ENCODE measurements around the gene GFOD2. TPM values are rescaled to one million over a fixed set of nuclear protein-coding genes. Genes with fewer than 3 reads are reported as not detected.
A peak's percentile ranks its signal among the peaks of the same experiment; 100 is the strongest.

GFOD2 gene
- total RNA-seq, 4 donors from 2014 or later = 8.9 to 15.4 (median 11.6) TPM

GRCh38 chr16:67674851-67675578 is 44.1 kb downstream of the GFOD2 start:
- Histone ChIP-seq H3K27ac (peak overlapping the region; percentile 50 to 80 (median 73)), H3K9me3 (no peaks in the 10 kb centered on the region), H3K27me3 (no peaks in the 10 kb centered on the region), H3K36me3 (no peaks in the 10 kb centered on the region), H3K4me3 (no peak overlapping the region), H3K4me1 (peaks cover 10 to 23% of the 10 kb centered on the region in 2 donors)
- ATAC-seq (no peak), DNase-seq (no peak)
- no peak for TF ChIP-seq CTCF (IDR thresholded peaks at IDR 0.05 in 4 of 5, conservative IDR thresholded peaks at IDR 0.05 in 1 of 5)
- no peak for TF ChIP-seq POLR2A (IDR thresholded peaks at IDR 0.05)
- in situ Hi-C loops (cut with MboI; ENCODE audit: low sequenced_read_pairs in 4 of 4) = loop anchor here in 1 of 4 donors (25.0 kb wide), 1 partner anchor 362 kb away; no protein-coding TSS in a partner anchor
- intact Hi-C loops (cut with DNase I; ENCODE audit: low total_unique reads) = loop anchor here (5.0 to 10.0 kb wide), 2 partner anchors 250 to 367 kb away; no protein-coding TSS in a partner anchor

- no peaks in the 10 kb centered on the region for H3K27me3 ChIP-seq
- no peak overlapping the region for H3K4me3 ChIP-seq
- ATAC-seq = peak; percentile 46 to 47
- no peak for TF ChIP-seq POLR2A (IDR thresholded peaks at IDR 0.05)
- no peak for TF ChIP-seq CTCF (IDR thresholded peaks at IDR 0.05 in 4 of 5, conservative IDR thresholded peaks at IDR 0.05 in 1 of 5)
- no peaks in the 10 kb centered on the region for H3K9me3 ChIP-seq
- H3K36me3 ChIP-seq = no peaks in the 10 kb centered on the region
- peak in 1 of 2 donors; percentile 46 for DNase-seq
- peak overlapping the region; percentile 50 to 80 (median 73) for H3K27ac ChIP-seq
- peaks cover 10 to 23% of the 10 kb centered on the region in 2 donors for H3K4me1 ChIP-seq
- in situ Hi-C loops (cut with MboI; ENCODE audit: low sequenced_read_pairs in 4 of 4) (no loop called here), intact Hi-C loops (cut with DNase I; ENCODE audit: low total_unique reads) (loop anchor here (2.0 to 10.0 kb wide), 3 partner anchors 45 to 368 kb away; partner anchors contain the start of gene GFOD2)
These were observed 45.2 kb downstream of the GFOD2 start for GRCh38 chr16:67673712-67674580.

- peak; percentile 63 to 82 (median 74) for TF ChIP-seq CTCF (IDR thresholded peaks at IDR 0.05 in 4 of 5, conservative IDR thresholded peaks at IDR 0.05 in 1 of 5)
- no peak for TF ChIP-seq POLR2A (IDR thresholded peaks at IDR 0.05)
- no peaks in the 10 kb centered on the region for H3K27me3 ChIP-seq
- peak; percentile 40 to 57 for DNase-seq
- H3K27ac ChIP-seq = peak overlapping the region; percentile 50 to 80 (median 73)
- in situ Hi-C loops (cut with MboI; ENCODE audit: low sequenced_read_pairs in 4 of 4) (no loop called here), intact Hi-C loops (cut with DNase I; ENCODE audit: low total_unique reads) (loop anchor here (1.0 to 10.0 kb wide), 4 partner anchors 46 to 369 kb away; partner anchors contain the start of gene GFOD2)
- H3K4me1 ChIP-seq = peaks cover 13 to 21% of the 10 kb centered on the region in 2 donors
- no peaks in the 10 kb centered on the region for H3K36me3 ChIP-seq
- peak; percentile 38 to 51 for ATAC-seq
- no peak overlapping the region for H3K4me3 ChIP-seq
- H3K9me3 ChIP-seq = no peaks in the 10 kb centered on the region
These were observed 46.1 kb downstream of the GFOD2 start for GRCh38 chr16:67672739-67673662.

GRCh38 chr16:67672306-67672705 is 46.8 kb downstream of the GFOD2 start:
- DNase-seq = no peak
- in situ Hi-C loops (cut with MboI; ENCODE audit: low sequenced_read_pairs in 4 of 4) = no loop called here

More at GRCh38 chr16:67672306-67672705, 46.8 kb downstream of the GFOD2 start:
- no peak overlapping the region for H3K27ac ChIP-seq
- no peak overlapping the region for H3K4me3 ChIP-seq
- intact Hi-C loops (cut with DNase I; ENCODE audit: low total_unique reads) = loop anchor here (1.0 to 10.0 kb wide), 4 partner anchors 46 to 370 kb away; partner anchors contain the start of gene GFOD2
- no peaks in the 10 kb centered on the region for H3K36me3 ChIP-seq
- H3K9me3 ChIP-seq = no peaks in the 10 kb centered on the region
- TF ChIP-seq CTCF (IDR thresholded peaks at IDR 0.05 in 4 of 5, conservative IDR thresholded peaks at IDR 0.05 in 1 of 5) (no peak), POLR2A (IDR thresholded peaks at IDR 0.05) (no peak)
- H3K4me1 ChIP-seq = peaks cover 20 to 28% of the 10 kb centered on the region in 2 donors
- no peaks in the 10 kb centered on the region for H3K27me3 ChIP-seq
- no peak for ATAC-seq

Measured in gastrocnemius medialis (tissue), 4 donors.